HepG2 (cell line): ENCODE data around the gene ZNF764. TPM values are rescaled to one million over a fixed set of nuclear protein-coding genes. Genes with fewer than 3 reads are reported as not detected.

Experiments used
- HDAC1 ChIP-seq: sonication (generic); formaldehyde crosslinking; IDR thresholded peaks from 2 replicates; pipeline ENCODE4 v1.5.1; 2020; ENCODE audit warnings: mild to moderate bottlenecking, missing genetic modification reagents
- MATR3 ChIP-seq: sonication (generic); formaldehyde crosslinking; IDR thresholded peaks from 2 replicates; pipeline ENCODE4 v1.4.0; 2020; ENCODE audit warnings: missing genetic modification reagents
- RNF219 ChIP-seq: sonication (generic); formaldehyde crosslinking; IDR thresholded peaks from 2 replicates; pipeline ENCODE4 v1.5.0; 2020; ENCODE audit warnings: mild to moderate bottlenecking, missing genetic modification reagents
- TEAD3 ChIP-seq: optimal IDR thresholded peaks from 2 replicates; pipeline ENCODE3; 2016; ENCODE audit warnings: borderline replicate concordance
- THAP11 ChIP-seq: IDR thresholded peaks from 2 replicates; pipeline ENCODE4 v1.6.1; 2016; ENCODE audit warnings: missing biosample characterization, missing genetic modification reagents
- THAP7 ChIP-seq: sonication (generic); formaldehyde crosslinking; IDR thresholded peaks from 2 replicates; pipeline ENCODE4 v1.8.1; 2023; ENCODE audit warnings: mild to moderate bottlenecking, missing genetic modification reagents
- ZNF407 ChIP-seq: sonication (generic); formaldehyde crosslinking; IDR thresholded peaks from one replicate; pipeline ENCODE4 v1.5.1; 2020; ENCODE audit warnings: mild to moderate bottlenecking, missing genetic modification reagents; ENCODE audit errors: not compliant biosample characterization
- ZNF609 ChIP-seq: sonication (generic); formaldehyde crosslinking; IDR thresholded peaks from 2 replicates; pipeline ENCODE4 v1.4.0; 2020; ENCODE audit warnings: mild to moderate bottlenecking, missing genetic modification reagents, borderline replicate concordance
- ZNF883 ChIP-seq: sonication (generic); formaldehyde crosslinking; IDR thresholded peaks from 2 replicates; pipeline ENCODE4 v1.5.1; 2020; ENCODE audit warnings: mild to moderate bottlenecking, missing genetic modification reagents; ENCODE audit errors: not compliant biosample characterization
- polyA plus RNA-seq, 8 experiments: library from polyadenylated mRNA; depleted of rRNA in 3 of 8; stranded (reverse) in 7 of 8; unstranded in 1 of 8; fragments of >200 nt; fragmentation: Illumina TruSeq in 4 of 8; extraction: Trizol in 4 of 8; gene quantifications; 2 replicates each; pipeline versions ENCODE4 v1.2.1 to v1.2.3, GENCODE V29; 2011 to 2016; ENCODE audit warnings: low read depth in 4 of 8, missing spikeins in 1 of 8, mixed read lengths in 1 of 8; ENCODE audit not compliant: insufficient read depth in 1 of 8
- total RNA-seq, 5 experiments: library from RNA; depleted of rRNA; stranded (reverse); fragments of >200 nt; fragmentation: Illumina TruSeq; extraction: Trizol; gene quantifications; 2 replicates each; pipeline ENCODE4 v1.2.3, GENCODE V29; 2016; ENCODE audit warnings: low read depth in 1 of 5

Gene ZNF764
- total and polyA plus RNA-seq, 2 of the 13 experiments (the other 11 are each of a cell fraction or from before 2014, with no cell fraction given), result 4.1 to 9.1 TPM

- TF ChIP-seq ZNF609 (CRISPR knock-in tag) (no peak), ZNF407 (CRISPR knock-in tag) (peak; percentile 91), THAP7 (CRISPR knock-in tag) (peak; percentile 70; the same call in 1 of the 2 replicates), TEAD3 (CRISPR knock-in tag) (peak; percentile 64), THAP11 (CRISPR knock-in tag) (peak; percentile 94), MATR3 (CRISPR knock-in tag) (0 out of 2 replicates have a peak, but pooled peaks have one; percentile 43), HDAC1 (peak; percentile 86), ZNF883 (peak; percentile 5), RNF219 (CRISPR knock-in tag) (peak; percentile 56; the same call in 1 of the 2 replicates)
Measured at GRCh38 chr16:30534368-30535105, 23.6 kb downstream of the ZNF764 start, which contains the start of gene ZNF747 (continued).
